ENCODE data around the gene PHC2.
A peak's percentile ranks its signal among the peaks of the same experiment; 100 is the strongest.

Gene PHC2

DNA sequence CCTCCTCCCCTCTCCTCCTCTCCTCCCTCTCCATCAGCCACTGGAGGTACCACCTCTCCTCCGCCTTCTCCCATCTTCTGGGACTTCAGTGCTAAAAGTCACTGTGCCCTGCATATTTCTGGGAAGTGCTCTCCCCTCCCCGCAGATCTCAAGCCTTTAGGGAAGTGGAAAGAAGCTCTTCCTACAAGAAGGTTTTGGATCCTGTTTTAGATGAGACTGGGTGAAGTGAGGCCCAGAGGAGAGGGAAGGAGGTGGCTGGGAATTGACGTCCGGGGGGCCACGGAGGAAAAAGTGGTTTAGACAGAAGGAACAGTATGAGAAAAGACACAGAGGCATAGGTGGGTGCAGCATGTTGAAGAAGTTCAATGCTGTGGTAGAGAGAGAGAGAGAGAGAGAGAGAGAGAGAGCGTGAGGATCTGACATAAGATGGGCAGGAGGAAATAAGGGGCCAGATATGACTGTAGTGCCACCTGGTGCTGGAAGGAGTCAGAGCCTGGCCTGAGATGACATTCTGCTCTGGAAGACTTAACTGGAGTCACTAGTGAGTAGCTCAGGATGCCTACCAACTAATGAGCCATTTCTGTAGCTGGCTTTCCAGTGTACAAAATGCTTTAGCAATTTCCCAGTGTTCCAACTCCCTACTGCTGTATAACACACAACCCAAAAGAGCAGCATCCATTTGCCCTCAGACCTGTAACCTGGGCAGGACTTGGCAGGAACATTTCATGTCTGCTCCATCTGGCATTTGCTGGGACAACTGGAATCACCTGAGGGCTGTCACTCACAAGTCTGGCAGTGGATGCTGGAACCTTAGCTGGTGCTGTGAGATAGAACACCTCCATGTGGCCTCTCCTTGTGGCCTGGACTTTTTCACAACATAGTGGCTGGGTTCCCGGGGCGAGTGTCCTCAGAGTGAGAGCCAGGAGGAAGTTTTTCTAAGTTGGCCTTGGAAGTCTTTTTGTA is 24.9 kb upstream of the PHC2 start:
- no peak overlapping the region for H3K4me3 ChIP-seq
- H3K27ac ChIP-seq, result peak overlapping the region in 4 of 21 experiments; percentile 8 to 32 (median 18)

DNA sequence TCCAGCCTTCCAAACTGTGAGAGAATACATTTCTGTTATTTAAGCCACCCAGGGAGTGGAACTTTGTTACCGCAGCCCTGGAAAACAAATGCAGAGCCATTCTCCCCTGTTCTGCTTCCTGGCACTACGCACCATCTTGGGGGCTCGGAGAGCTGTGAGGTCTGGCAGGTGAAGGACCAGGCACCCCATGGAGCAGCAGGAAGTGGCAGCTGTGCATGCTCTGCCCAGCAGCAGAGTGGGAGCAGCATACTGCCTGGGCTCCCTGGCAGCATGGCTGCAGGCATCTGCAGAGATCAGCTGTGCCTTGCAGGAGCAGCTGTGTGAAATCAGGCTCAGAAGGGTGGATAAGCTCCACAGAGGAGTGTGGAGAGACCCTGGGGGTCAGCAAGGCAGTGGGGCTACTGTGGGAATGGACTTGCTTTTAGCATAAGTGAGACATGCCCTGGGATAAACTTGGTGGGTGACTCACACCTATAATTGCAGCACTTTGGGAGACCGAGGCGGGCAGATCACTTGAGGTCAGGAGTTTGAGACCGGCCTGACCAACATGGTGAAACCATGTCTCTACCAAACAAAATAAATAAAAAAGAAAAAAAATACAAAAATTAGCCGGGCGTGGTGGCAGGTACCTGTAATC is 23.9 kb upstream of the PHC2 start:
- H3K27ac ChIP-seq, result no peak overlapping the region
- no peak overlapping the region for H3K4me3 ChIP-seq

DNA sequence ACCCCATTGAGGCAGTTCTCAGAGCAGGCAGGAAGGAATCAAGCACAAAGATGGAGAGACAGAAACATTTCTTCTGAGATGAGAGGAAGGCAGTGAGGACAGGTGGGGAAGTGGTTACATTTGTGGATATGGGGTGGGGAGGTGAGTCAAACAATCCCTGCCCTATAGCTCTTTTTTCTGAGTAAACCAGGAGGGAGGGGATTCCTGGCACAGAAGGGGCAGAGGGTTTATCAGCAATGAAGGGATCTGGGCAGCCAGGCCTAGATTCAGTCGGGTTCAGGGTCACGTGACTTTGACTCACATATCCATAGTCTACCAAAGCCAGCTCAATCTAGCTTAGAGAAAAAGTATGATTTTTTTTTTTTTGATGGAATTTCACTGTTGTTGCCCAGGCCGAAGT is 15.7 kb upstream of the PHC2 start:
- Histone ChIP-seq H3K4me3 (no peak overlapping the region), H3K27ac (no peak overlapping the region)

DNA sequence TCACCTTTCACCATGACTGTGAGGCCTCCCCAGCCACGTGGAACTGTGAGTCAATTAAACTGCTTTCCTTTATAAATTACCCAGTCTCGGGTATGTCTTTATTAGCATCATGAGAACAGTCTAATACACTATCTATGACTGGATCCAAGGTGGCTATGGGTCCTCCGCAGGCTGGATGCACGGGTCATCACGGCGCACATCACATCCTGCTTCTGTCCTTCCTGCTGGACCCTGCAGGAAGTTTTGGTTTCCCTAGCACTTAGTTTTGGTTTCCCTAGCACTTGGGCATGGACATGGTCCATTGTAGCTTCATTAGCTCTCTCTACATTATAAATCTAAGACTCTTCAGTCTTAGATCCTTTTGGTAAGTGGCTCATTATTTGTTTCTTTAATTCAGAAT is 14.2 kb upstream of the PHC2 start:
- Histone ChIP-seq H3K27ac (no peak overlapping the region), H3K4me3 (no peak overlapping the region)

DNA sequence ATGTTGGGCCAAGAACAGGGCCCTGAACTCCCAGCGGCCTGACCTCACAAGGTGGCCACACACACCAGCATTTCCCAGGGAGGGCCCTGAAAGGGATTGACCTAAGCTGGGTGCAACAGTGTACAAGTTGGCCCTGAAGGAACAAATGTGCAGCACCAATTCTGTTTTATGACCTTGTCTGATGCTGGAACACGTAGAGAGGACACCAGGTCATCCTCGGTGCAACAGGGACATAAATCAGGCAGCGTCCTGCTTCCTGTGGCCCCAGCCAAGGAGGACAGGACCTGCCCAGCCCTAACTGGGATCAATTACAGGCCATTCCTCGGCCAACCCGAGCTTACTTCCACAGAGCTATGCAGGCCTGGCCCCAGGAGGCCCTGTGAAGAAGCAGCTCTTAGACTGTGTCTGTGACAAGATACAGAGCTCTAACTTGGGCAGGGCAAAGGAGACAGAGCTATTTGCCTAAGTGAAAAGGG is 12.8 kb upstream of the PHC2 start:
- H3K4me3 ChIP-seq, result no peak overlapping the region
- no peak overlapping the region for H3K27ac ChIP-seq

DNA sequence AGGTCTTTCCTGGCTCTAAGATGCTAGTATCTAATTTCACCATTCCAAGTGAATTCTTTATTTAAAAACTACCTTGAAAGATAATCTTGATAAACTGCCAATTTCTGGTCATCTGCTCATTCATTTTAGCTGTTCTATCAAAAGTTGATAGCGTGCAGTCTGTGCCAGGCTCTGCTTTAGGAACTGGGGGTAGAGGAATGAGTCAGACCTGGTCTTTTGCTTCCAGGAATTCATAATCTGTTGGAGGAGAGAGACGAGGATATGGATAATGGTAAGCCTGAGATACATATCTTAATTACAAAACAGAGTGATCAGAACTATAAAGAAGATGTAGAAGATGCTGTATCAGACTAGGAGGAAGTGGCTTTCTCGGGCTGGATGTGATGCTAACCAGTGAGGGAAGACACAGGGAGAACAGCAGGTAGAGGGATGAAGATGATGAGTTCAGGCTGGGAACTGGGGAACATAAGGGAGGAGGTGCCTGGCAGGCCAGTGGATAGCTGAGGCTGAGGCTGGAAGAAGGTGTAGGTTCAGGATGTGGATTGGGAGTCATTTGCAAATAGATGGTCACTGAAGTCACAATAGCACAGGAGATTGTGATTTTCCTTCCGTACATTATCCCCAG is 12.3 kb upstream of the PHC2 start:
- Histone ChIP-seq H3K27ac (no peak overlapping the region), H3K4me3 (no peak overlapping the region)

DNA sequence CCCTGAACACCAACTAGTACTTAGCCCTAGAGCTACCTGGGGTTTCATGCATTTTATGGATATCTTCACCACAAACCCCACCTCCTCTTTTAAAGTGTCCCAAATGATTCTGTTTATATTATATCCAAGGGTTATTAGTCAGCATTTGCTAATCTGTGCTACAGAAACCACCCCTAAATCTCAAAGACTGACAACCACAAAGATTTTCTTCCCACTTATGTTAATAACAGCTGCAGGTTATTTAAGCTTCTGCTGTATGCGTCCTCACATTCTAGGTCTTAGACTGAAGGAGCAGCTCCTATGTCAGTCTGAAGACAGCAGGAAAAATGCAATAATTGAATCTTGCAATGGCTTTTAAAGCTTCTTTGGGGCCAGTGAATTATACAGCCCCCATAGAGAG is 11.2 kb upstream of the PHC2 start:
- H3K4me3 ChIP-seq, result no peak overlapping the region

DNA sequence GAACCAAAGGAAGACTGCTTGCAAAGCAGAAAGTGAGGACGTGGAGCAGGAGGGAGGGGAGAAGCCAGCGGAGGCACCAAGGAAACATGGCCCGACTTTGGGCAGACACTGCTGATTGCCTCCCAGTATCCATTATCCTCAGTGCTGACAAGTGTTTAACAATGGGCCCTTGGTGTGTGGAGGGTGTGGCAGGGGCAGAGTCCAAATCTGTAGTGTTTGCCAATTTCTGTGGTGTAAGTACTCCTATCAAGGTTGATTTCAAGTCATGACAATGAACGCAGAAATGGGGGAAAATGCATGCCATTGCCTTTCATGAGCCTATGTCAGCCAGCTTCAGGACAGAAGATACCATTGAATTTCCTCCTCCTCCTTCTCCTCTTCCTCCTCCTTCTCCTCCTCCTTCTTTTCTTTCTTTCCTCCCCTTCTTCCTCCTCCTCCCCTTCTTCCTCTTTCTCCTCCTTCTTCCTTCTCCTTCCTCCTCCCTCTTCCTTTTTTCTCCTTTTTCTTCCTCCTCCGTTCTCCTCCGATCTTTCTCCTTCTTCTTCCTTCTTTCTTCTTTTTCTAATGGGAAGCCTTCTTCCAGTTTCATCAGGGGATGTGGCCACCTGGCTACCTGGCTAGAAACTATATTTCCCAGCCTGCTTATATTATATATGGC is 10.3 kb upstream of the PHC2 start:
- Histone ChIP-seq H3K27ac (no peak overlapping the region), H3K4me3 (no peak overlapping the region)

More for the DNA sequence above, 11.2 kb upstream of the PHC2 start:
- H3K27ac ChIP-seq, result no peak overlapping the region

DNA sequence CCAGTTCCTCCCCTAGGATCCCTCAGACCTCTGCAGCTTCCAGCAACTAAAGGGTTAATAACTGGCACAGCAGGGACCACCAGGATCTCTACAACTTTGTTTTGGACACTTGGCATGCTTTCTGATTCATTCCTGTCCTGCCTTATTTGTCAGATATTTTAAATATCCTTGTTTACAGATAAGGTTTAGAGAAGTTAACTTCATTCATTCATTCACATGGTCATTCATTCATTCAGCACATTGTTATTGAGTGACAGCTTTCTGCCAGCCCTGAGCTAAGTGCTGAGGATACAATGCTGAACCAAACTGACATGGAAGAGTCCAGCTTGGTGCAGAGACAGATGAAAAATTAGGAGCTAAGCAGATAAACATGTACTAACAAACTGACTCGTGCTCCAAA is 8.8 kb upstream of the PHC2 start:
- no peak overlapping the region for H3K27ac ChIP-seq
- no peak overlapping the region for H3K4me3 ChIP-seq

DNA sequence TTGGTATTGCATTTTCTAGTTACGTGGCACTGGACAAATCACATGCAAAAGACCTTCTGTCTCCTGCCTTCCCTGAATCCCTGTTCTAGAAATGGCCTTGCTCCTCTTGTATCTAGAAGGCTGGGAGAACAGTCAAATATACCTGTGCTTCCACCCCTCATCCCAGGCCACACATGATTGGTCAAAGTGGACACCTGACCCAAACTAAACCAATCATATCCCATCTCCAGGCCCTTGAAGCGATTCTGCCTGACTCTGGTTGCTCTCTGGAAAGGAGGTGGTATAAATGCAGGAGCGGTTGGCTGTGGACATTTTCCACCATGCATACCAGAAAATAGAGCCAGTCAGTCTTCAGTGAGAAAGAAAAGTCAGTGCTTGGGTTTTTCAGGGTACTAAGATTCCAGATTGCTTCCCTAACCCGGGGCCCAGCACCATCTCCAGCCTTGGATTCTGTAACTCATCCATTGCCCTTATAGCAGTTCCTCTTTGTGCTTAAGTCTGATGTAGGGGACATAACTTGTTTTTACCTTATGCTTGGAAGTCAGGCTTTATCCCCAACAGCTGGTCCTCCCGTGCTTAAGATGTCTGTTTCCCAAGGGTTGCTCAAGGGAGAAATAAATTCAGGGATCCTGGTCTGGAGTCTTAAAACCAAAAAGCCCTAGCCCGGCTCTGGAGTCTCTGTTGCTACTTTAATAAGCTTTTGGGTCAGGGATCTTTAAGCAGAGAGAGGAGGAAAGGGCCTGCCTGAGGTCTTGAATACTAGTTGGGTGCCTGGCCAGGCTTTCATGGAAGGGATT is 7.7 kb upstream of the PHC2 start:
- no peak overlapping the region for H3K27ac ChIP-seq
- no peak overlapping the region for H3K4me3 ChIP-seq

DNA sequence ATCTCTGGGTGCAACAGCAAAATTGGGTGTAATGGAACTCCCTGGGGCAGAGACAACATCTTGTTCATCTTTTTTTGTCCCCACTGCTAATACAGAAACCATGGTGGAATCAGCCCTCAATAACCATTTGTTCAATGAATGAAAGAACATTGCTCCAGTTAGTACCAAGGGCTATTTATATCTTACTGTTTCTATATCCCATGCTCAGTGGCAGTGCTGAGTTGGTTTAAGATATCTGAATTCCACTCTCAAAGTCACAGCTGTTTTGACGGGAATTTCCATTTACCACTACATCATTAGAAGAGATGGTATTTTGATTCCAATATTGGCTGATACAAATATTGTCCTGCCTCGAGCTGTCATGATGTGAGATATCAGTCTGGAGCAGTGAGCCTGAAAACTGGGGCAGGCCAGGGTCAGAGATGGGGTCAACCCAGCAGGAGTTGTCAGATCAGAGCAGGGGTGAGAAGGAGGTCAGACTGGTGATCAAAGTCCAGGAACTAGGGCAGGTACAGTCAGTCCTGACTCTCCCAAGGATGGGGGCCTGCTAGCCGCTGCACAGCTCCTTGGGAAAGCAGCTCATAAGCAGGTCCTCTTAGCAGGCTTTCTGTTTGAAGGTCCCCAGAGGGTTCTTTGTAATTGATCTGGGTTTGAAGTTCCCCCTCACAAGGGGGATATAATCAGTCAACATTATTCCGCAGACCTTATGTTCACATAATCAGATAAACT is 5.8 kb upstream of the PHC2 start:
- H3K27ac ChIP-seq, result no peak overlapping the region
- H3K4me3 ChIP-seq, result no peak overlapping the region

DNA sequence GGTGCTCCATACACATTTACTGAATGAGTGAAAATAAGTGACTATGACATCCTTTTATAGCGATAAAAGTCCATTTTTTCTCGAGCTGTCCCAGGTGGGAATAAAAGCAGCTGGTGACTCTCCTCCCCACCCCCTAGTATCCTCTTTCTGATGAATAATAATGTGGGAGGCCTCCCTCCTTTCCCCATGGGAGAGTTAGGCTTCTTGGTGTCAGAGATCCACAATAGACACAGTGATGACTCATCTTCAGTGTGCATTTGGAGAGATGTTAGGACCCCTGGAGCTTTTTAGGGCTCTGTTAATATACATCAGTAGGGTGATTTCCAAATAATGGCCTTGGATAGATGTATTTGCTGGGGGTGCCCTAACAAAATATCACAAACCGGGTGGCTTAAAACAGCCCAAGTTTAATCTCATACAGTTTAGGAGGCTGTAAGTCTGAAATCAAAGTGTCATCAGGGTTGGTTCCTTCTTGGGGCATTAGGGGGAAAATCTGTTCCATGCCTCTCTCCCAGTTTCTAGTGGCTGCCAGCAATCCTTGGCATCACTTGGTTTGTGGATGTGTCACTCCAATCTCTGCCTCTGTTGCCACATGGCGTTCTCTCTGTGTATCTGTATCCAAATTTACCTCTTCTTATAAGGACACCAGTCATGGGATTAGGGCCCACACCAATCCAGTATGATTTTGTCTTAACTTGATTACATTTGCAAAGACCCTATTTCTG is 4.4 kb upstream of the PHC2 start:
- Histone ChIP-seq H3K4me3 (no peak overlapping the region), H3K27ac (peak overlapping the region in 4 of 21 experiments; percentile 1 to 54 (median 26))

DNA sequence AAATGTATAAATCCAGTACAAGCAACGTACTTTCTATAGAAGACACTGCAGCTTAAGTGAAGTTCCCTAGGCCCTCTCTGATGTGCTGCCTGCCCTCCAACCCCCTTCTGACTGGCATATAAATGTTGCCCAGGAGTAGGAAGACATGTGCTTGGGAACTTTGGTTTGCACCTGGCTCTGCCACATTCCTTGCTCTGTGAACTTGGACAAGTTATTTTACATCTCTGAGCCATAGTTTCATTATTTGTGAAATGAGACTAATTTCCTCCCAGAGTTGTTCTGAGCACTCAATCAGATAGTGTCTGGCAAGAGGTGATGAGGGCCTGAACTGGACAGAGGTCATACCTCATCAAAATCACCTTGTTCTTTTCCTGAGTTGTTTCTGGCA is 3.5 kb upstream of the PHC2 start:
- H3K27ac ChIP-seq, result peak overlapping the region in 7 of 21 experiments; percentile 6 to 54 (median 37)

DNA sequence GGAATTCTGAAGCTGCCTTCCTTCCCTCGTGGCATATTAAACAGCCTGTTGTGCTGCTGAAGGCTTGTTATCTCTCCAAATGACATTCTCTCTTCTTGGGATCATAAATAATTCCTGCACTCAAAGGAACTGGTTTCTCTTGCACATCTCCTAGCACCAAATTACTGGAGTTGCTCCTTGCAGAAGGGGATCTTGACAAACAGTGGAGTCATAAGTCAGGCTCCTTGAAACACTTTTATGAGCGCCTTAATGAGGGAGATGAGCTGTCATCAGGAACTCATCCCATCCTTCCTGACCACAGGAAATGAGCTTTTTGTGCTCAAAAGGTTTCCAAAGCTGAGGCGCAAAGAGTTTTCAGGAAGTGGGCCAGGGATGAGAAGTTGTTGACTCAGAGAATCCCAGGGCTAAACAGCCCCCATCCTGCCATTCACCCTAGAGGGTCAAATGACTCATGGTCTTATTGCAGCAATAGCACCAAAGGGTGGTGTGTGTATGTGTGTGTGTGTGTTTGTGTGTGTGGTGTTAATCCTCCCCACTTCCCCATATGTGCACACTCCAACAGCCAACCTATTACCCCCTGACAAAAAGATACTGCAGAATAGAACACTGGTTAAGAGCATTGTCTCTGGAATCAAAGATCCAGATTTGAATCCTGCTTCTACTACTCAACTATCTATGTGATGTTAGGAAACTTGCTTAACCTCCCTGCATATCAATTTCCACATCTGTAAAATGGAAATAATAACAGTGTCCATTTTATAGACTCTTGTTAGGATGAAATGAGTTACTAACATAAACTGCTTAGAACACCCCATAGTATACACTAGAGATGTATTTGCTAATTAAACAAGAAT is 2.8 kb upstream of the PHC2 start:
- no peak overlapping the region for H3K4me3 ChIP-seq
- H3K27ac ChIP-seq, result peak overlapping the region in 14 of 21 experiments; percentile 6 to 69 (median 39)

More for the DNA sequence above, 3.5 kb upstream of the PHC2 start:
- no peak overlapping the region for H3K4me3 ChIP-seq

DNA sequence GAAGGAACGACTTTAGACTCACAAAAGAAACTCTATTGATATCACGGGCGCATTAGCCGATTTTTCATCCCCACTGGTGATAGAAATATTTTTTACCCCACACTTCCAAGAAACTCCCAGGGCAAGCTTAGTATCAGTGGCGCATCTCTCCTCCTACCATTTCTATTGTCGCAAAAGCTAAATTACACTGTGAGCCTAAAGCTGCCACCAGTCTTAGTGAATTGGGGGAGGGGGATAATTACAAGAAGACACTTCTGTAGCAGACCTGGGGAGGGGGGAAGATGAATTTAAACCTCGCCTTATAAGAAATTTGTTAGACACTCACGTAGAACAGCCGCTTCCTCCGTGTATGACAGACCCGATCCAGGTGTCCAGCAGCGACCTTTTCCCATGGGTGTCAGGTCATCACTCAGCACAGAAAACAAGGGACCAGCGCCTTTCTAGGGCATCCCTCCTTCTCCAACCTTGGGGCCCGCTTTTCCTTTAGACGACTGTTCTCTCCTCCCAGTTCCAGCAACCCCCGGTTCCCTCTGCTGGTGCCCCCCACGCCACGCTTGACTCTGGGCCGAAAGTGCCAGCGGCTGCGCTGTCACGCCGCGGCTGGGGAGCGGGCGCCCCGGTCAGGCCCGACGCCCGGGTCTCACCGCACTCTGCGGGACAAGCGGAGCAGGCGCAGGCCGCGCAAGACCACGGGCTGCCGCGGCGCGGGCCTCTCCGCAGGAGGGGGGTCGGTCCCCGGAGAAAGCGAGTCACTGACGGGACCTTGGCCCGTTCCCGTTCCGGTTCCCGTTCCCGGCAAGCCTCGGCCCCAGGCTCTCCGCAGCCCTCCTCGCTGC is 821 bp downstream of the PHC2 start:
- peak overlapping the region; percentile 51 to 78 (median 72) for H3K4me3 ChIP-seq
- peak overlapping the region in 20 of 21 experiments; percentile 23 to 87 (median 74) for H3K27ac ChIP-seq

DNA sequence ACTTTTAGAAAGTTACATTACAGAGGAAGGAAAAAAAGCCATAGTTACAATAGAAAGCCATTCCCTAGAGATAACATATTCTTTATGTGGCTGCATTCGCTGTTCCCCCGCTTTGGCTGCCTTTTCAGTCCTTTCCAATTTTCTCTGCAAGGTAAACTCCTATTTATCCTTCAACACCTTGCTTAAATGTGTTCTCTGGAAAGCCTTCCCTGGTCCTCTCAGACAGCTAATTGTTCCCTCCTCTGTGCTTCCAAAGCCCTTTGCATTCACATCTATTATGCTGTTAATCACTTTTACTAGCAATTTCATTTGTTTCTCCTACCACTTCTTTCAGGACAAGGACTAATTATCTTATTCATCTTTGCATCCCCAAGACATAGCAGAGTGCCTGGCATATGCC is 1.6 kb downstream of the PHC2 start:
- peak overlapping the region in 3 of 7 experiments; percentile 51 to 78 (median 59) for H3K4me3 ChIP-seq

More for the DNA sequence above, 1.6 kb downstream of the PHC2 start:
- no peak overlapping the region for H3K27ac ChIP-seq

Measured in skin epidermis (tissue), 12 donors.